HG03095 (cell line): ENCODE data around the gene CRNKL1.

Experiments
- ATAC-seq: cut with Tn5 transposase; IDR thresholded peaks from one replicate; pipeline ENCODE4 v1.9.1; 2021; ENCODE audit warnings: moderate library complexity; ENCODE audit not compliant: unreplicated experiment

The CRNKL1 gene

GRCh38 chr20:20063941-20064702 lies 11.9 kb upstream of the CRNKL1 start:
- no peak for ATAC-seq

GRCh38 chr20:20060234-20060998 lies 8.2 kb upstream of the CRNKL1 start:
- no peak for ATAC-seq

GRCh38 chr20:20051767-20052073 lies 546 bp downstream of the CRNKL1 start:
- ATAC-seq = no peak

- no peak for ATAC-seq
Measured at GRCh38 chr20:20039752-20040387, 12.4 kb downstream of the CRNKL1 start.

GRCh38 chr20:20038586-20038985 lies 13.7 kb downstream of the CRNKL1 start:
- ATAC-seq = no peak

GRCh38 chr20:20037960-20038359 lies 14.3 kb downstream of the CRNKL1 start:
- no peak for ATAC-seq

GRCh38 chr20:20036756-20037155 lies 15.5 kb downstream of the CRNKL1 start:
- ATAC-seq = no peak

GRCh38 chr20:20034486-20034885 lies 17.8 kb downstream of the CRNKL1 start:
- no peak for ATAC-seq

- ATAC-seq = no peak
Measured at GRCh38 chr20:20031790-20032189, 20.5 kb downstream of the CRNKL1 start.

GRCh38 chr20:20027284-20027683 lies 25.0 kb downstream of the CRNKL1 start:
- no peak for ATAC-seq

GRCh38 chr20:20024942-20025341 lies 27.3 kb downstream of the CRNKL1 start:
- ATAC-seq = no peak

GRCh38 chr20:20023395-20023794 lies 28.9 kb downstream of the CRNKL1 start:
- ATAC-seq = no peak

- ATAC-seq = peak; percentile 71
Measured at GRCh38 chr20:20022498-20022897, 29.8 kb downstream of the CRNKL1 start.

- ATAC-seq = no peak
Measured at GRCh38 chr20:20021835-20022234, 30.4 kb downstream of the CRNKL1 start.

- no peak for ATAC-seq
Measured at GRCh38 chr20:20020908-20021307, 31.4 kb downstream of the CRNKL1 start.

- ATAC-seq = no peak
Measured at GRCh38 chr20:20019123-20019522, 33.1 kb downstream of the CRNKL1 start.

- ATAC-seq = no peak
Measured at GRCh38 chr20:20018366-20018765, 33.9 kb downstream of the CRNKL1 start.

- ATAC-seq = no peak
Measured at GRCh38 chr20:20017844-20018185, 34.5 kb downstream of the CRNKL1 start.

- peak; percentile 99 for ATAC-seq
Measured at GRCh38 chr20:20017001-20017843, 35.0 kb downstream of the CRNKL1 start, which contains the start of gene NAA20. Gene NAA20 (plus strand): TSS chr20:20017362. CDS start chr20:20017397, 35 bp downstream.

GRCh38 chr20:20014659-20015058 lies 37.6 kb downstream of the CRNKL1 start:
- ATAC-seq = no peak

- ATAC-seq = no peak
Measured at GRCh38 chr20:20012541-20012940, 39.7 kb downstream of the CRNKL1 start.
